ENCODE results near the gene CDRT4.

The CDRT4 gene

DNA sequence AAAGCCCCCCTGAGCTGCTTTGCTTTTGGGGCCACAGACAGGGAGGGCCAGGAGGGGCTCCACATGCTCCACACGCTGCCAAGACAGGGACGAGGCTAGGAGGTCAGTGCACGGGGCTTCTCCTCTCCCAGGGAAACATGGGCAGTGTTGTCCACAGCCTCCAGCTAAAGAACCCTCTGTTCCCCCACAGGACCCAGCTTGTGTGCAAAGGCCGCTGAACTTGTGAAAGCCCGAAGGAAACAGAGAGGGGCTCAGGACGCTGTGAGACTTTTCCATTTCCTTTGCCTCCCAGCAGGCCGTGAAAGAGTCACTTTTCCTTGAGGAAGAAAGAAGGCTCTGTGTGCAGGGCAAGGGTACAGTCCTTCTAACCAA, 9.7 kb downstream of the CDRT4 start:
- DNase-seq (ENCODE audit: low read depth, low spot score): no peak

- DNase-seq (ENCODE audit: low read depth, low spot score): peak; percentile 27
Measured at GRCh38 chr17:15456972-15457722, 10.3 kb downstream of the CDRT4 start.

DNA sequence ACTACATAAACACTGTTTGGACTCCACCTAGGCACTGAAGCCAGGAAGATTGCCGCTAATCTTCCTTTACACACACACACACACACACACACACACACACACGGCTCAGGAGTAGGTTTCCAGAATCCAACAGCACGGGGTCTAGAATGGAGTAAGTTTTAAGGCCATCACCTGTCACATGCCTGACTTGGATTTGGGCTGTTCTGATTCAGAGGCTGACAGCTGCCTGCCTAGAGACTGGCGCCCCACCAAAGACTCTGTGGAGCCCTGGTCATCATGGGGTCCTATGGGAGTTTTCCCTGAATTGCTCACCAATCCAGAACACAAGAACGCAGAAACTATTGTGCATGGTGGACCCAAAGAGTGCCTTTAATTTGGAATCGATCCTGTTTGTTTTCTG, 10.9 kb downstream of the CDRT4 start:
- no peak for DNase-seq (ENCODE audit: low read depth, low spot score)

GRCh38 chr17:15454346-15454745, 13.1 kb downstream of the CDRT4 start:
- DNase-seq (ENCODE audit: low read depth, low spot score): no peak

- DNase-seq (ENCODE audit: low read depth, low spot score): no peak
Measured at GRCh38 chr17:15453782-15454181, 13.6 kb downstream of the CDRT4 start.

DNA sequence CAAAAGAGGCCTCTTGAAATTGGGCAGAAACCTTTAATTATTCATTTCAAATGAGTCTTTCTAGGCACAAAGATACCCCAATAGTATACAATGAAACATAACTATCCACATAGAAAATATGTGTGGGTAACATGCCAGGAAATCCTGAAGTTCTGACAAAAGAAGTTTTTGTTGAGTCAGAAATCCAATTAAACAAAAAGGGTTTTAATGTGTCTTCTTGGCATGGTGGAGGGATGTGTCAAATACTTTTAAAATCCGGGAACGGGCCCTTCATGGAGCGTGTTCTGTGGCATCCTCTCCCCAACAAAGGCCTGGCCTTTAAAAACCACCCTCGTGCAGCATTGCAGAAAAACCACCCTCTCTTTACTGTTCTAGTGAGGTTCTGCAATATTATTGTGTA, 14.2 kb downstream of the CDRT4 start:
- no peak for DNase-seq (ENCODE audit: low read depth, low spot score)

DNA sequence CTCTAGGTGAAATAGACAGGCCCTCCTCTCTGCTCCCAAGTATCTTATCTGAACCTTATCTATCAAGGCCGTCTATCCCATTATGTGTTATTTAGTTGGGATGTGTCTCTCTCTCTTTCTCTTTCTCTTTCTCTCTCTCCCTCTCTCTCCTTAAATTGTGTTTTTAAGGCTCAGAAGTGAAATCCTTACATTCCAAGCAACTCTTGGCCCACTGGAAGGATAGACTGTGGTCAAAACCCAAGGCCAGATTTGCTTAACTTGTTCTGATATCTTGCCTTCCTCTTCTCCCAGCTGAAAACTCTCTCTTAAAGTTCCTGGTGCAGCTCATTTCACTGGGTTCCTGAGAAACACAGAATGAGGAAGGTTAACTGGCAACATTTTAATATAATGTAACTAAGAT, 14.7 kb downstream of the CDRT4 start:
- no peak for DNase-seq (ENCODE audit: low read depth, low spot score)

- DNase-seq (ENCODE audit: low read depth, low spot score): no peak
Measured at GRCh38 chr17:15451680-15452079, 15.7 kb downstream of the CDRT4 start.

DNA sequence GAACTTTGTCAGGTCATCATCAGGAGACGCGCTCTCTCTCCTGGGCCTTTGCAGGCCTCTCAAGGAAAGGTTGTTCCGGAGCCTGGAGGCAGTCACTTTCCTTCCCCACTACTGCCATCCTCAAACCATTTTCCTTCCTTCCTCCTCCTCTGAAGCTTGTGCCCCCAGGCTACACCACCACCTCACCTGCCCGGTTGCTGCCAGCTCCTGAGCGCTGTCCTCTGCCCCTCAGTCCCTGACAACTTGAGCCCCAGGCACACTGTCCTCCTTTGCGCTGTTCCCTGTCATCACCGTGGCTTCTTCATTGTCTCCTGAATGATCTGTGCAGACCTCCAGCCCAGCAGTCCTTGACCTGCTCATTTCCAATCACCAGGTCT, 18.9 kb downstream of the CDRT4 start:
- peak; percentile 73 for DNase-seq (ENCODE audit: low read depth, low spot score)

DNA sequence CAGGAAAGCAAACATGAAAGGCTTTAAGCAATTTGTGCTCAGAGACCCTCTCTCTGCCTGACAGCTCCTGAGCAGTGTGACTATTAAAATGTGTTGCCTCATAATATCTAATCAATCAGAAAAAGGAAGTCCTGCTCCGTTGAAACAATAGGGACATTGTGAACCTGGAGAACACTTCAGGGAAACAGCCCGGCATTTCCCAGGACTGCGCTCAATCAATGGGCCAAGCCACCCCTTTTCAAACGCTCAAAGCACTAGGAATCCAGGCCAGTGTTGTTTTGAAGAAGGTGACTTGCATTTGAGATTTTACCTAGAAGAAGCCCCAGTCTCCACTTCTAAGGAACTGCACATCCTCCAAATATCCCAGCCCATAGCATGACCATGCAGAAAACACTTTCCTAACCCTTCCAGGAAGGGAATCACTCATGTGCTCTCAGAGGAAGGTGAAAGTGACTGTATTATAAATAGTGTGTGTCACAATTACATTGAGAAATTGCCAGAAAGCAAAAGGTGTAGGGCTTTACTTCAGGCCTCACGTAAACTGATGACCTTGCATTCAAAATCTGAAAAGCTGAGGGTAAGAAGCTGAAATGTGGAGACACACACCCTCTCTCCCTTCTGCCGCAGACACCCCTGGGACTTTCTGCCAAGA, 19.4 kb downstream of the CDRT4 start:
- no peak for DNase-seq (ENCODE audit: low read depth, low spot score)

GRCh38 chr17:15446036-15446435, 21.4 kb downstream of the CDRT4 start:
- DNase-seq (ENCODE audit: low read depth, low spot score): peak; percentile 48

DNA sequence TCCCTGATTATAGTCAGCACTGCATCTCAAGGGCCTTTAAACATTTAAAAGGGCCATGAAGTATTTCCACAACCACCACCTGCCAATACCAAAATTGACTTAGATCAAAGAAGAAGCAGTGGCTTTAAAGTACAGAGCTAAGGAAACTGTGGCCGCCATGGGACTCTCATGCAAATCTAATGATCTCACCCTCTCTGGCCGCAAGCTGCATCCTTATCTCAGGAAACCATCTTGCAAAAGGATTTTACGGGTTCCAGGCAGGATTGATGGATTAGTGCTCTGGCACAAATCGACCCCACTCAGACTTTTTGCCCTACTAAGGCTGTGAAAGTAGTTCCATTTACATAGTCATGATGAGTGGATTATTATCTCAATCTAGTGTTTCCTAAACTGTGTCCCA, 22.6 kb downstream of the CDRT4 start:
- DNase-seq (ENCODE audit: low read depth, low spot score): peak; percentile 76

GRCh38 chr17:15442311-15443180, 24.9 kb downstream of the CDRT4 start:
- DNase-seq (ENCODE audit: low read depth, low spot score): no peak

GRCh38 chr17:15441315-15441714, 26.1 kb downstream of the CDRT4 start:
- peak; percentile 59 for DNase-seq (ENCODE audit: low read depth, low spot score)

GRCh38 chr17:15440347-15440746, 27.1 kb downstream of the CDRT4 start:
- DNase-seq (ENCODE audit: low read depth, low spot score): no peak

- peak; percentile 46 for DNase-seq (ENCODE audit: low read depth, low spot score)
Measured at GRCh38 chr17:15439205-15439985, 28.0 kb downstream of the CDRT4 start.

- DNase-seq (ENCODE audit: low read depth, low spot score): no peak
Measured at GRCh38 chr17:15438491-15439105, 28.8 kb downstream of the CDRT4 start.

DNA sequence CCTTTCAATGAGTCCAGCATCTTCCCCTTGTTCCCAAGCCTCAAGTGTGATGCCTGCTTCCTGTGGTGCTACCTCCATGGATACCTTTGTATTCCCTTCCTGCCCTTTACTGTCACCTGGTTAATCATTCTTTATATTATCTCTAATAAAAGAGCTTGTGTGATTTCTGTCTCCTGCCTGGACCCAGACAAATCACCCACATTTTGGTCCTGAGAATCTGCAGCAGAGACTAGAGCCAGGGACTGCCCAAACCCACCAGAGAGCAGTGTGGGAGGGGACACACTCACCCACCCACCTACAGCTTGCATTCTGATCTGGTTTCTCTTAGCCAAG, 30.2 kb downstream of the CDRT4 start:
- DNase-seq (ENCODE audit: low read depth, low spot score): no peak

- peak; percentile 57 for DNase-seq (ENCODE audit: low read depth, low spot score)
Measured at GRCh38 chr17:15436473-15437302, 30.7 kb downstream of the CDRT4 start.

DNA sequence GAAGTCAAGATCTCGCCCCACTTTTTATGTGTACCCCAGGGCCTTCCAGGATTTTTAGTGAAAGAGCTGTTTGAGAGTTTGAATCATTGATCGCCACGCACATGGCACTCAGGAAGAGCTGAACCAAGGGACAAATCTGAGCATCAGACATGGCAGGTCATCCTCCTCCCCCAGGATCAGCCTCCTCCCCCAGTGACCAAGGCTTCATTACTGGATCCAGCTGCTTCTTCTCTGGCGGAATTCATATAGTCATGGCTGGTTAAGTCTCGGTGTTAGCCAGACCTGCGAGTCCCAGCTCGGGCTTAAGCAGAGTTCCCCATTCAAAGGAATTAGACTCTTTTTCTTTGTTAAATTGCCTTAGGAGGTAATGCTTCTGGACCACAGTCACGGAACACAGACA, 32.5 kb downstream of the CDRT4 start:
- DNase-seq (ENCODE audit: low read depth, low spot score): no peak

All from ELF-1 (cell line).